ENCODE measurements around the gene EDN2. TPM values are rescaled to one million over a fixed set of nuclear protein-coding genes. Genes with fewer than 3 reads are reported as not detected.

EDN2 gene
- total RNA-seq, 1 donor from 2014 or later, result 3.5 TPM

GRCh38 chr1:41466146-41466545 lies 18.3 kb downstream of the EDN2 start:
- no peak for DNase-seq (ENCODE audit: low spot score in 2 of 2, unreplicated experiment in 2 of 2)
- Mint-ChIP-seq H3K9me3 (no peaks in the 10 kb centered on the region), H3K27me3 (ENCODE audit: low read depth) (no peaks in the 10 kb centered on the region), H3K4me3 (no peak overlapping the region), H3K27ac (no peak overlapping the region), H3K4me1 (peaks cover 32% of the 10 kb centered on the region), H3K36me3 (no peaks in the 10 kb centered on the region)
- TF ChIP-seq CTCF (IDR thresholded peaks at IDR 0.05; ENCODE audit: unreplicated experiment), result no peak

GRCh38 chr1:41465741-41466140 lies 18.7 kb downstream of the EDN2 start:
- H3K4me1 Mint-ChIP-seq, result peaks cover 32% of the 10 kb centered on the region
- TF ChIP-seq CTCF (IDR thresholded peaks at IDR 0.05; ENCODE audit: unreplicated experiment), result no peak
- H3K36me3 Mint-ChIP-seq, result no peaks in the 10 kb centered on the region
- no peaks in the 10 kb centered on the region for H3K27me3 Mint-ChIP-seq (ENCODE audit: low read depth)
- no peak overlapping the region for H3K27ac Mint-ChIP-seq
- DNase-seq (ENCODE audit: low spot score in 2 of 2, unreplicated experiment in 2 of 2), result no peak
- H3K4me3 Mint-ChIP-seq, result no peak overlapping the region
- no peaks in the 10 kb centered on the region for H3K9me3 Mint-ChIP-seq

GRCh38 chr1:41464885-41465284 lies 19.6 kb downstream of the EDN2 start:
- no peaks in the 10 kb centered on the region for H3K27me3 Mint-ChIP-seq (ENCODE audit: low read depth)
- no peak for TF ChIP-seq CTCF (IDR thresholded peaks at IDR 0.05; ENCODE audit: unreplicated experiment)
- H3K4me1 Mint-ChIP-seq, result peaks cover 31% of the 10 kb centered on the region
- DNase-seq (ENCODE audit: low spot score in 2 of 2, unreplicated experiment in 2 of 2), result no peak
- H3K4me3 Mint-ChIP-seq, result no peak overlapping the region
- no peaks in the 10 kb centered on the region for H3K36me3 Mint-ChIP-seq
- no peaks in the 10 kb centered on the region for H3K9me3 Mint-ChIP-seq
- no peak overlapping the region for H3K27ac Mint-ChIP-seq

GRCh38 chr1:41463516-41463915 lies 21.0 kb downstream of the EDN2 start:
- Mint-ChIP-seq H3K9me3 (no peaks in the 10 kb centered on the region), H3K27ac (no peak overlapping the region), H3K4me1 (peaks cover 27% of the 10 kb centered on the region), H3K27me3 (ENCODE audit: low read depth) (no peaks in the 10 kb centered on the region), H3K36me3 (no peaks in the 10 kb centered on the region), H3K4me3 (no peak overlapping the region)
- TF ChIP-seq CTCF (IDR thresholded peaks at IDR 0.05; ENCODE audit: unreplicated experiment), result no peak
- DNase-seq (ENCODE audit: low spot score in 2 of 2, unreplicated experiment in 2 of 2), result no peak

GRCh38 chr1:41462680-41463004 lies 21.8 kb downstream of the EDN2 start:
- Mint-ChIP-seq H3K36me3 (no peaks in the 10 kb centered on the region), H3K4me3 (no peak overlapping the region), H3K27ac (no peak overlapping the region), H3K4me1 (peaks cover 26% of the 10 kb centered on the region), H3K27me3 (ENCODE audit: low read depth) (no peaks in the 10 kb centered on the region), H3K9me3 (no peaks in the 10 kb centered on the region)
- DNase-seq (ENCODE audit: low spot score in 2 of 2, unreplicated experiment in 2 of 2), result no peak
- TF ChIP-seq CTCF (IDR thresholded peaks at IDR 0.05; ENCODE audit: unreplicated experiment), result no peak

Data from mesothelial cell of epicardium (in vitro differentiated cells).